ENCODE data around the gene AGMAT.

The AGMAT gene, protein sequence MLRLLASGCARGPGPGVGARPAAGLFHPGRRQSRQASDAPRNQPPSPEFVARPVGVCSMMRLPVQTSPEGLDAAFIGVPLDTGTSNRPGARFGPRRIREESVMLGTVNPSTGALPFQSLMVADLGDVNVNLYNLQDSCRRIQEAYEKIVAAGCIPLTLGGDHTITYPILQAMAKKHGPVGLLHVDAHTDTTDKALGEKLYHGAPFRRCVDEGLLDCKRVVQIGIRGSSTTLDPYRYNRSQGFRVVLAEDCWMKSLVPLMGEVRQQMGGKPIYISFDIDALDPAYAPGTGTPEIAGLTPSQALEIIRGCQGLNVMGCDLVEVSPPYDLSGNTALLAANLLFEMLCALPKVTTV

DNA sequence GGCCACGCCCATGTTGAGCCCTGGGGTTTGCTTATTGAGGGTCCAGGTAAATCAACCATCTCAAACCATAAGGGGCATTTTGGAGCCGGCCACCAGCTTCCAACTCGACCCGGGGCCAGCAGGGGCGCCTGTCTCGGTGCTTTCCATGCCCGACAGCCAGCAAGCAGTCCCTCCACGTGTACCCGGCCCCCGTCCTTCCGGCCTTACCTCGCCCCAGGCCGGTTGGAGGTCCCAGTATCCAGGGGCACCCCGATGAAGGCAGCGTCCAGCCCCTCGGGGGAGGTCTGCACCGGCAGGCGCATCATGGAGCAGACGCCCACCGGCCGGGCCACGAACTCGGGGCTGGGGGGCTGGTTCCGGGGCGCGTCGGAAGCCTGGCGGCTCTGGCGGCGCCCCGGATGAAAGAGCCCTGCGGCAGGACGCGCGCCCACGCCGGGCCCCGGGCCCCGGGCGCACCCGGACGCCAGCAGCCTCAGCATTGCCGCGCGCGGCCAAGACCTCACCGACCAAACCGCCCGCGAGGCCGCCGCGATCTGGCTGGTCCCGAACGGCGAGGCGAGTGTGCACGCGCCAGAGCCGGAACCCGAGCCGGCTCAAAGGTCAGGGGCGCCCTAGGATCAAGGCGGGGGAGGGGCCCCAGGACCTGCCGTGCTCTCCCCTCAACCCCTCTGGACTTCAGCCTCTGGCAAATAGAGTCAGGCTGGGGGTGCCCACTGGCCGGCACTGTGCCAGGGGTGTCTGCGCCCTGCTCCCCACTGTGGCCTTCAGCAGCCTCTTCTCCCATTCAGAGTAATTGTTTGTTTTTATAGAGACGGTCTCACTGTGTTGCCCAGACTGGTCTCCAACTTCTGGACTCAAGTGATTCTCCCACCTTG is at the start of gene AGMAT:
TSS of gene AGMAT (minus strand) at position 563 of the 875 bp plus-strand sequence. CDS start at position 479, 84 bp downstream.
- peak; percentile 43 for DNase-seq

DNA sequence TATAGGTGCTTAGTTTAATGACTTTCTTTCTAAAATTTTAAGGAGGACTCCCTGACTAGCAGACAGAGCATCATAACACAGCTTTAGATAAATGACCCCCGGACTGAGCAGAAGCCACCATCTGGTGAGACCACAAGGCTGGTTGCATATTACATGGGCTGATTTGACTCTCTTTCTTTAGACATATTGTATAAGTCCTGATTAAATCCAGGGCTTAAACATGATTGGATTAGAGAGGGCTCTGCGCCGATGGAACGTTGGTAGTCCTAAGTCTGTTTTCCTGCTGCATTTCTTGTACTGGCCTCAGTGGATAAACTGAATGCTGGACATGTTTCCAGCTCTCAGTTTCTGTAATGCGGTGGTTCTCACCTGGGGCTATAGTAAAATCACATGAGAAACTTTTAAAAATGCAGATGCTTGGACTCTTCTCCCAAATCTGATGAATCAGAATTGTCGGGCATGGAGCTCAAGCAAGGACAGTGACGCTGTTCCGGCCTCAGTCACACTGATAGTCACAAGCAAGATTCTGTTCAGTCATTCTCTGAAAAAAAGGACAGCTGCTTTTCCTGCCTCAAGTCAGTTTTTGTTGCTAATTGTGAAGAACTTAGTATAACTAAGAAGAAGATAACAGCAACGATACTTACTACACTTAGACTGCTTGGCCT is 49.0 kb upstream of the AGMAT start:
- DNase-seq: no peak

DNA sequence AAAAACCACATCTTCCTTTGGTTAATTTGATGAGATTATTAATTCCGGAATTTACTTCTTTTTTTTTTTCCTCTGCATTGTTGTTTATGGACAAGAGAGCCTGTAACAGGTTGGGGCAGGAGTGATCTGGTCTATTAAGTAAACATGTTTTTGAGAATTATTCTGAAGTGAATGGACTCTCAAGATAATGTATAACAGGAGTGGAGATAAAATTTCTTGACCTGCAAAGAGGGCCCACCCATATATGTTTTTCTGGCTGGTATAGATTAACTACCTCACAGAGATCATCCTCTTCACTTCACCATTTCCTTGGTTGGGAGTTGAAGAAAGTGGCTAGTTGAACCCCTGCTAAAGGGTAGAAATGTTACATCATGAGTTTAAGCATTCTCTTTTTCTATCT is 43.2 kb upstream of the AGMAT start:
- no peak for DNase-seq

DNA sequence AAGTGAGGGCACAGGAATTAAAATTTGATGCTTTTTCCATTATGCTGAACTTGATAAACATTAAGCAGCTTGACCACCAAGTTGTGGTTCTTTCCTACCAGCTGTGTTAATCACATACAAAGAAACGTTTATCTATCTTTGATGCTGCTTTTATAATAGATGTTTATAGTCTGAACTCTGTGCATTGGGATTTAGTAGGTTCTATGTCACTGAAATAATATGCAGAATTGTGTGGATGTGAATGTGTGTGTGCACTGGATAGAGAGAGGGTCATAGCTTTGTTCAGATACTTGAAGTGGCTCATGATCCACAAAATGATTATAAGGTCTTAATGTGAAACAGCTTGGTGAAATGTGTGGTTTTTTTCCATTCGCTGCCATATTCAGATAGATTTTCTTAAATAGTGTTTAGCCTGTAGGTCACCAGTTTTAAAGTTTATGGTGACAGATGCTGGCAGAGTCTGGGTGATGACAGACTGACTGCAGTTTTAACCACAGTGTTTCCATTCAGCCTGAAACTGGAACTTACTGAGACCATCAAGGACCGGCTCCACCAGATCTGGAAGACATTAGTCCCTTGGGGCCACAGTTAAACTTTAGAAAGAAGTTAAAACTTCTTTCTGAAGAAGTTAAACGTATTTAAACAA is 42.6 kb upstream of the AGMAT start:
- DNase-seq: no peak

DNA sequence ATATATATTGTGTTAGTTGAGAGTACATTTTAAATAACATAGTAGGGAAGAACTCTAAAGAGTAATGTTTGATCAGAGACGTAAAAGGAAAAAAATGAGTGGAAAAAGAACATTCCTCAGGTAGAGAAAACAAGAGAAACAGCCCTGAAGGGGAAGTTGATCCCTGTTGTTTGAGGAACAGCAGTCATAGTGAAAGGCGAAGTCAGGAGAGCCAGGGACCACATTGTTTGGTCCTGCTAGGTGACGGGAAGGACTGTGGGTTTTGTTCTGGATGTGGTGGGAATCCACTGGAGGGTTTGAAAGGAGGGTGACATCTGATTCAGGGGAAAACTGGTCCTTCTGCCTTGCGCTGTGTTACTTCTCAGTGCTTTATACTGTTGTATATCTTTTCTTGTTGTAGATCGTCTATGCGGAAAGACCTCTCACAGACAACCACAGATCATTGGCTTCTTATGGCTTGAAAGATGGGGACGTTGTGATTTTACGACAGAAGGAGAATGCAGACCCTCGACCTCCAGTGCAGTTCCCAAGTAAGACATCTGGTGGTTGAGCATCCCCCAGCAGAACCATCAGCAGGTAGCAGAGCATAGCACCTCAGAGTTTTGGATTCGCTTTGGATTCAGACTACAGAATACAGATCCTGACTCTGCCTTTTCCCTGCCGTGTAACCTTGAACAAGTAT is 41.6 kb upstream of the AGMAT start:
- no peak for DNase-seq

DNA sequence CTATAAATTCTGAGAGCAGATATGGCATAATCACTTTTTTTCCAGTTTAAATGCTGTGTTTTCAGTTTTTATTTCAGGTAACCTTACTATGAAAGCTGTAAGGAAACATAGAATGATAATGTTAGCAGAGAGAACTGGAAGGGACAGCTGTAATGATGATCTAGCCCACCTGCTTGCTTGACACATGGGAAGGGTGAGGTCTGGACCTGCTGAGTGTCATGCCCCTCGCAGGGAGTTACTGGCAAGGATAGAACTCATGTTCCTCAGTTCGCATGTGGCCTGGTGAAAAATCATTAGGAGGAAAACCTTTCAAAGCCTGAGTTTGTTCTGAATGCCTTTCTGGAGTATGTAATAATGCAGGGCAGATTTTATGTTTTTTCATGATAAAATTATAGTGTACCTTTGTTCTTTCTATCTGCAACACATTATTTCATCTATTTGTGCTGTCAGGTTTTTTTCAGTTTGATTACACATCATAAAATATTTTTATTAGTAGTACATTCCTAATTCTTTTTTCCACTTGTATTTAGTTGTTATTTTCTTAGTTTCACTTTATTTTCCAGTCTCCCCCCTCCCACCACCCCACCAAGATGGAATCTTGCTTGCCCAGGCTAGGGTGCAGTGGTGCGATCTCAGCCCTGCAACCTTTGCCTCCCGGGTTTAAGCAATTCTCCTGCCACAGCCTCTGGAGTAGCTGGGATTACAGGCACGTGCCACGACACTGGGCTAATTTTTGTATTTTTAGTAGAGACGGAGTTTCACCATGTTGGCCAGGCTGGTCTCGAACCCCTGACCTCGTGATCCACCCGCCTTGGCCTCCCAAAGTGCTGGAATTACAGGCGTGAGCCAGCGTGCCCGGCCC is 40.4 kb upstream of the AGMAT start:
- DNase-seq: no peak

DNA sequence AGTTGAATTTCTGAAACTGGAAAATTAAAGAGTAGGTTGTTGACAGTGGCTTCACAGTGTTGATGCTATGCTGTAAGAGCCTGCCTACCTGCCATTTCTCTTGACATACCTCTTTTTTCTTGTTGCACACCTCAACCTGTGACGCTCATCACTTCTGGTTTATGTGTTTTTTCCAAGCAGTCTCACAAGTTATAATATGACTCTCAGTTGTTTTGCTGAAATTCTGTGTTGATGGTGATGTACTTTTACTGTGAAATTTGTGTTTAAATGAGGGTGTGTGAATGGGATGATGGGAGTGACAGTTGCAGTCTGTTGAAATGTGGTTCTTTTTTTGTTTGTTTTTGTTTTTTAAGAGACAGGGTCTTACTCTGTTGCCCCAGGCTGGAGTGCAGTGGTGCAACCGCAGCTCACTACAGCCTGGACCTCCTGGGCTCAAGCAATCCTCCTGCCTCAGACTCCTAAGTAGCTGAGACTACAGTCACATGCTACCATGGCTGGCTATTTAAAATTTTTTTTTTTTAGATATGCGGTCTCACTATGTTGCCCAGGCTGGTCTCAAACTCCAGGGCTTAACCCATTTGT is 39.4 kb upstream of the AGMAT start:
- DNase-seq: no peak

DNA sequence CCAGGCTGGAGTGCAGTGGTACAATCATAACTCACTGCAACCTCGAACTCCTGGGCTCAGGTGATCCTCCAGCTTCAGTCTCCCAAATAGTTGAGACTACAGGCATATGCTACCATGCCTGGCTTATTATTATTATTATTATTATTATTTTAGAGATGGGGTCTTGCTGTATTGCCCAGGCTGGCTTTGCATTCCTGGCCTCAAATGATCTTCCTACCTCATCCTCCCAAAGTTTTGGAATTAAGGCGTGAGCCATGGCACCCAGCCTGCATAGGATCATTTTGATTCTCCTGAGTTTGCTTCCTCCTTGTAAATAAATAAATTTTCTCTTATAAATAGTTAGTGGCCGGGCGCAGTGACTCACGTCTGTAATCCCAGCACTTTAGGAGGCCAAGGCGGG is 38.6 kb upstream of the AGMAT start:
- DNase-seq: no peak

DNA sequence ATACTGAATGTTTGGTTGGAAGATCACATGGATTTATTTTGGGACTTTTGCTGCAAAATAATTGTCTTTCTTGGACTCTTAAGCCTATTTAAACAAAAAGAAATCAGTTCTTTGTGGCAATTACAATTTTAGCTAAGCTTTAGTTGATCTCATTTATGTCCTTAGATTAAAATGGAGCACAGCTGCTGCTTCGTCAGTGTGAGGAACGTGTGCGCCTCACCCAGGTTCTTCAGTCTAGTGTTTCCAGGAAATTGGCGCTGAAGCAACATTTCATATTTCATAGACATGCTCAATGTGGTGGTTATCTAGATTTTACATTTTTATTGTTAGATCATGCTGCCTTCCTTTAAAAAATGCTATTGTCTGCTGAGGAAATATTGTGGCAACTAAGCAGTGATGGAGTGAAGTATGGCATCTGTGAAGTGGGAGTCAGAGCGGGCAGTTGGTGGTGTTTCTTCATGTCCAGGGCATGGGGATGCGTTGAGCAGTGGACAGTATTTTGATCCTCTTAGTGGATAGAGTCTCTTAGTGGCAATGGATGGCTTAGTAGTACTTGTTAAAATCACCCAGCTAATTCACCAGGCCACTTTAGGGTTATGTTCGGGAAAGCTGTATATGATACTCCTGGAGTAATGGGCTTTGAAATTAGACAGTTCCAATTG is 38.0 kb upstream of the AGMAT start:
- DNase-seq: no peak

DNA sequence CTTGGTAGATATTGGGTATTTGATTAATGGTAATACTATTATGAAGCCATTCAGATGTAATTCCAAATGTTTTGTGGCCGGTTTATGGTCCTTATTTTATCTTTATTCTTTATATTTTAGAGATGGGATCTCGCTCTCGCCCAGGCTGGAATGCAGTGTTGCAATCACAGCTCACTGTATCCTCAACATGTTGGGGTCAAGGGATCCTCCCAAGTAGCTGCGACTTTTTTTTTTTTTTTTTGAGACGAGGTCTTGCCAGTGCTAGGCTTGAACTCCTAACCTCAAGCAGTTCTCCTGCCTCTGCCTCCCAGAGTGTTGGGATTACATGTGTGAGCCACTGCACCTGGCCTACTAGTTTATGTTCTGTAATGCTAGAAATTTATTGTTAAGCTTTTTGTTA is 37.1 kb upstream of the AGMAT start:
- DNase-seq: no peak

DNA sequence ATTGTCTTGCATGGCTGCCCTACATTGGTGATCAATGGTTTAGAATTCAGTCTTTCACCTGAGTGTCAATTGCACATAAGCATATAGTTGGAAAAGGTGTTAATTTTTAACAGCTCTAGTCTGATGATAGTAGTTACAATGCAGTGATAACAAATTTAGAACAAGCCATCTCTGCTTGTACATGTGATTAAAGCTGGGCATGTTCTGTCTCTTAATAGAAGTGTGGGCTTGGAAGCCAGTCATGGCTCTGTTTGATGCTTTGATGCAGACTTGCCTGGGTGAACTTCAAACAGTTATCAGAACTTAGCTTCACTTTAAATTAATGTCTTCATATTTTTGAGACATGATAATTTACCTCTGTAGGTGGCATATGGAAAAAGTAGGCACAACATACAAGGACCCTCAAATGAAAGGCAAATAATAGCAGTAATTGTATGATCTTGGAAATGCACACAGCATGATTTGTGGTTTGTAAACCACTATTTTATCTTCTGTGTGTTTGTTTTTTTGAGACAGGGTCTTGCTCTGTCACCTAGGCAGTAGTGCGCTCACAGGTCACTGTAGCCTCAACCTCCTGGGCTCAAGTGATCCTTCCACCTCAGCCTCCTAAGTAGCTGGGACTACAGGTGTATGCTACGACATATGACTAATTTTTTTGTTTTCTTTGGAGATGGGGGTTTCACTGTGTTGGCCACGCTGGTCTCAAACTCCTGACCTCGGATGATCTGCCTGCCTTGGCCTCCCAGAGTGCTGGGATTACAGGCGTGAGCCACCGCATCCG is 36.2 kb upstream of the AGMAT start:
- no peak for DNase-seq

DNA sequence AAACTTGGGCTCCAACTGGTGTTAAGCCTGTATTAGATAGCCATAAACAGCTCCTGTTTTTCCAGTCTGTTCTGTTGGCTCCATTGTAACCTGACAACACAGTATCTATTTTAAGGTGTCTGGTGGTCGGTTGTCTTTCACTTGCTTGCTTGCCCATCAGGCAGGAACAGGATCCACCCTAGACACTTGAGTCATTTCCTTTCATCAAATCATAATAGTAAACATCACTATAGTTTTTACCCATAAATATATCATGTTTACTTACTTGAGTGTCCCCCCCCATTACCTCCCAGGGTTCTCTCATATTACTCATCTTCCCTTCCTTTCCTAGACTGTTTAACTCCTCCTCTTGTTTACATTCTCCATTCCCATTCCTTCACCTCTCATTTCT is 35.3 kb upstream of the AGMAT start:
- DNase-seq: peak; percentile 19

DNA sequence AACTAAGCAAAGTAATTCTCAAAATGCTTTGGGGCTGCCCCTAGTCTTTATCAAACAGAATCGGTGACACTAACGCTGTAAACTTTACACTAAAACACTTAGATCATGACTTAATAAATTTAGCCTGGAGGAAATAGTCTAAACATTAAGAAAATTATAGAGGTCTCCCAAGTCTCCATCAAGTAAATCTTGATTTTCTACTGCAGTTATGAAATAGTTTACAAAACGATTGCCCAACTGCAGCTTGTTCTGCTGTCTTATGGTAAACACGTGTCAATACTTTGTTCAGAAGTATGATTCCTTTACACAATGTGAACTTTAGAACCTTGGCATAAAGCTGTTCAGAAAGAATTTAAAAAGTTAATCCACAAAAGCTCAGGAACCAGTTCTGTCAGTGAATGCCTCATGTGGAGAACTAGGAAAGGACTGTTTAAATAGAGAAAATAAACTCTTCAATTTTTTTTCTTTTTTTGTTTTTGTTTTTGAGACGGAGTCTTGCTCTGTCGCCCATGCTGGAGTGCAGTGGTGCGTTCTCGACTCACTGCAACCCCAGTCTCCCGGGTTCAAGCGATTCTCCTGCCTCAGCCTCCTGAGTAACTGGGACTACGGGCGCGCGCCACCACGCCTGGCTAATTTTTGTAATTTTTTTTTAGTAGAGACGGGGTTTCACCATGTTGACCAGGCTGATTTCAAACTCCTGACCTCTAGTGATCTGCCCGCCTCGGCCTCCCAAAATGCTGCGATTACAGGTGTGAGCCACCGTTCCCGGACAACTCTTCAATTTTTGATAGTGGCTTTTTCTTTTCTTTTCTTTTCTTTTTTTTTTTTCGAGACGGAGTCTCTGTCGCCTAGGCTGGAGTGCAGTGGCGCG is 34.0 kb upstream of the AGMAT start:
- no peak for DNase-seq

DNA sequence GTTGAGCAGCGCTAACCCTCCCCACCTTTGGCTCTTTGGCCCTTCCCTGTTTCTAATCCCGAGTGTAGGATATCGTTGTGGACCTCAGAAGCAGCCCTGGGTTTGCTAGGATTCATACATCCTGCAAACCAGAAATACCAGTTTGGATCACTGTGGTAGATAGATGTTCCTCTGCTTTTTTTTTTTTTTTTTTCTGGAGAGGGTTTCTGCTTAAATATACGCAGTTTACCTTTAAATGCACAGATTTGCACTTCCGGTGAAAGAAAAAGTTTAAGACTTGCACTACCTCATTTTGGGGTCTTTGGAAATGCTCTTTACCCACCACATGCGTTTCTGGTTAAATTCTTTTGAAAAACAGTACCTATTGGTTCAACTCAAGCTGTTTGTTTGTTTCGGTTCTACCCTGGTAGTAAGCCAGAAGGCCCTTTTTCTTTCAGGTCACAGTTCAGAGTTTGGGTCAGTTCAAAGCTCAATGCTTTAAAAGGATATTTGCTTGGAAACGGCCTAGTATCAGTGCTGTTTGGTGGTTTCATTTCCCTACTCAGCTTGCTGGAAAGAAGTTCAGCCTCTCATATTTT is 33.3 kb upstream of the AGMAT start:
- peak; percentile 12 for DNase-seq

DNA sequence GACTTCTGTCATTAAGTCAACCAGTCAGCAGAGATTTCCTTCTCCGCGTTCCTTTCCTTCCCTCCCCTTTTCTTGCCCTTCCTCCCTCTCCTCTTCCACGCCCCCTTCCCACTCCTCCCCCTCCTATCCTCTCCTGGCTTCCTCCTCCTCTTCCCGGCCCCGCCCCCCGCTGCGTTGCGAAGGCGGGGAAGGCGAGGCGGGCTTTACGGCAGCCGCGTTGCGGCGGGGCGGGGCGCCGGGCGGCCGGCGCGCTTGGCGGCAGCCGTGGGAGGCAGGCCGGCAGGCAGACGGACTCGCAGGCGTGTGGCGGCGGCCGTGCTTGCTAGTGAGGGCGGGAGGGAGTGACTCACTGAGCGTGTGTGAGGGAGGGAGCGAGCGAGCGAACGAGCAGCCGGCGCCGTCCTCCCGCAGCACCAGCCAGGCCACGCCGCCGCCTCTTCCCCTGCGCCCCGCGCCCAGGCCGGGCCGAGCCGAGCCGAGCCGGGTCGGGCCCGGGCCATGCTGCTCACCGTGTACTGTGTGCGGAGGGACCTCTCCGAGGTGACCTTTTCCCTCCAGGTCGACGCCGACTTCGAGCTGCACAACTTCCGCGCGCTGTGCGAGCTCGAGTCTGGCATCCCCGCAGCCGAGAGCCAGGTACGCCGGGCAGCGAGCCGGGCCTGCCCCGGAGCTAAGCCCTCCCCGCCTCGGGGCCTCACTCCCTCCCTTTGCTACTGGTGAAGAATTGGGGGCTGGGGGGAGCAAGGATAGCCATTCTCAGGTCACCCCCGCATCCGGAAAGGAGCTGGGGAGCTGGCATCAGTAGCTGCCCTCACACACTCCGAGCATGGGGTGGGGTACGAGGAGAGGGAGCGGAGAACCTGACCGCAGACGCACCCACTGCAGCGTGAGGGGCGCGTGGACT is 32.6 kb upstream of the AGMAT start, which contains the start of gene DDI2:
TSS of gene DDI2 (plus strand) at position 286 of the 904 bp plus-strand sequence. CDS start at position 499, 213 bp downstream.
- DNase-seq: peak; percentile 96

DNA sequence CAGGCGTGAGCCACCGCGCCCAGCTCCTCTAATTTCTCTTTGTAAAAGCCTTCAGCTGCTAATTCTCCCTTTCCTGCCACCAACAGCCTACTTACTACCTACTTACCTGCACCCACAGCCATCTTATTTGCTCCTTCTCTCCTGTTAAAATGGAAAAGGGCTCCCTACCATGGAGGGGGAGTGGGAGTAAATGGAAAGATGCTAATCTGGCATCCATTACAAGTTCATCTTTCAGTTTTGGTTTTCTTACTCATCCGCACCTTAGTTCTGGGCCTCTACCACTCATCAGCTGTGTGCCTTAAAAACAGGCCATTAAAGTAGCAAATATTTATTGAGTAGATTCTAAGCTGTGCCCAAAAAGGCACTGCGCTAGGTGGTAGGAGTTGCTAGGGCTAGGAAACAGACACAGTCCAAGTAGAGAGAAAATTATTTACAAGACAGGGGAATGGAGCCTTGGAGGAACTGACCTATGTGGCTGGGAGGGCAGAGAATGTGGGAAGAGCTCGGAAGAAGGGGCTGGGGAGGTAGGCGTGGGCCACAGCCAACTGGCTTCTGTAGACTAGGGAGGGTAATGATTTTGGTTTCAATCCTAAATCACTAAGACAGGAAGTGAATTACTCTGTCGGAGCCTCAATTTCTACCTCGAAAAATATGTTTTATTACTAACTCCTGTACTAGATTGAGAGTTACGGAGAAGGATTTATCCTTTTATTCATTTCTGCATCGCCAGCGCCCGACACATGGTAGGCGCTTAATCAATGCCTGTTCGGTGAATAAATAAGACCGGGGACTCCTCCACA is 31.7 kb upstream of the AGMAT start:
- peak; percentile 39 for DNase-seq

Measured in NCI-H69 (cell line).